ENCODE measurements around the gene COL21A1.

COL21A1 gene

DNA sequence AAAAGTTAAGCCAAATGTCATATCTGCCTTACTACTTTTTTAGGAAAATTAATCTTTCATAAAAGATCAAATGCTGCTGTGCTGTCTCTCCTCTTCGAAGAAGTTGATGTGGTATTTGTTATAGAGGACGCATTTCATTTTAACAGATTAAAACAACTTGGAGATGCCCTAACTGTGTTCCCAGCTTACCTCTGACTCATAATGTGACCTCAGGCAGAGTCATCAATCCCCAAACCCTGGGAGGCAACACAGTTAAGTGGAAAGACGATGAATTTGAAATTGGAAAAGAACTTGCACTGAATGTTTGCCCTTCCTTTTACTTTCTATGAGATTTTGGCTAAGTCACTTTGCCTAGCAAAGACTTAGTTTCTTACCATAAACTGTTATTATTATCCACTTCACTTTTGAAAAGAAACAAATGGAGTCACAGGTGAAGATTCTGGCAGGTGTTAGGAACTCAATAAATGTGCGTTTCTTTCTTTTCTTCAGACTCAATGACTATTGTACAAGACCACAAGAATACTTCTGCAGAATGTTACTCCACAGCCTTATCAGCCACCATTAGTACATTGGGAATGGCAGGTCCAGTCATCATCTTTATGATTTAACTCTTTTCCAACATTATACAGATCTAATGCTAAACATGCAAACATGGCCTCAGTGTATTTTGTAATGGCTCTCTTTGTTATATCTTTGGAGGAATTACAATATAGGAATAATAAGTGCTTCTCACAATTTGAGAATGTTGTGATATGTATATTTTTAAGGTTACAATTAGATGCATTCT lies 102.6 kb downstream of the COL21A1 start:
- POLR2A ChIA-PET: no interaction called here
- H3K4me3 ChIP-seq (ENCODE audit: low read depth, low read length): no peak overlapping the region
- CTCF ChIA-PET: interaction anchor here (0.6 to 0.7 kb wide), 2 partner anchors 11 to 33 kb away, joined by 3 read pairs; no protein-coding TSS in a partner anchor
- H3K36me3 ChIP-seq (ENCODE audit: control insufficient read depth in 2 of 2, insufficient read depth in 1 of 2, low read length in 2 of 2): no peaks in the 10 kb centered on the region
- H3K4me1 ChIP-seq (ENCODE audit: control insufficient read depth, insufficient read depth, low read length): no peaks in the 10 kb centered on the region
- H3K9me3 ChIP-seq (ENCODE audit: control insufficient read depth, insufficient read depth, low read depth, low read length): no peaks in the 10 kb centered on the region; the same call in 1 of the 2 replicates
- TF ChIP-seq ZNF571 (tag by site-specific recombination; IDR thresholded peaks at IDR 0.05) (no peak), PRDM4 (tag by site-specific recombination; IDR thresholded peaks at IDR 0.05) (no peak), GLIS1 (tag by site-specific recombination; IDR thresholded peaks at IDR 0.05) (no peak), ZNF155 (tag by site-specific recombination; IDR thresholded peaks at IDR 0.05) (no peak), ZNF558 (tag by site-specific recombination; IDR thresholded peaks at IDR 0.05) (no peak), ZNF426 (tag by site-specific recombination; IDR thresholded peaks at IDR 0.05) (no peak), ATF2 (tag by site-specific recombination; IDR thresholded peaks at IDR 0.05; ENCODE audit: low read depth) (no peak), ZNF248 (tag by site-specific recombination; IDR thresholded peaks at IDR 0.05) (no peak), ZNF449 (tag by site-specific recombination; IDR thresholded peaks at IDR 0.05) (no peak), ZSCAN16 (tag by site-specific recombination; IDR thresholded peaks at IDR 0.05) (no peak), ZNF704 (tag by site-specific recombination; IDR thresholded peaks at IDR 0.05) (no peak), ZNF514 (tag by site-specific recombination; IDR thresholded peaks at IDR 0.05) (no peak), PBX3 (CRISPR knock-in tag; IDR thresholded peaks at IDR 0.05) (no peak), ZNF585B (tag by site-specific recombination; IDR thresholded peaks at IDR 0.05) (no peak), ZNF629 (tag by site-specific recombination; IDR thresholded peaks at IDR 0.05) (no peak), SCRT1 (tag by site-specific recombination; IDR thresholded peaks at IDR 0.05; ENCODE audit: borderline replicate concordance) (no peak)
- TF ChIP-seq, protein P1, sequence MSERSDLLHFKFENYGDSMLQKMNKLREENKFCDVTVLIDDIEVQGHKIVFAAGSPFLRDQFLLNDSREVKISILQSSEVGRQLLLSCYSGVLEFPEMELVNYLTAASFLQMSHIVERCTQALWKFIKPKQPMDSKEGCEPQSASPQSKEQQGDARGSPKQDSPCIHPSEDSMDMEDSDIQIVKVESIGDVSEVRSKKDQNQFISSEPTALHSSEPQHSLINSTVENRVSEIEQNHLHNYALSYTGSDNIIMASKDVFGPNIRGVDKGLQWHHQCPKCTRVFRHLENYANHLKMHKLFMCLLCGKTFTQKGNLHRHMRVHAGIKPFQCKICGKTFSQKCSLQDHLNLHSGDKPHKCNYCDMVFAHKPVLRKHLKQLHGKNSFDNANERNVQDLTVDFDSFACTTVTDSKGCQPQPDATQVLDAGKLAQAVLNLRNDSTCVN (tag by site-specific recombination; optimal IDR thresholded peaks at IDR 0.05): no peak
- TF ChIP-seq, protein P2, sequence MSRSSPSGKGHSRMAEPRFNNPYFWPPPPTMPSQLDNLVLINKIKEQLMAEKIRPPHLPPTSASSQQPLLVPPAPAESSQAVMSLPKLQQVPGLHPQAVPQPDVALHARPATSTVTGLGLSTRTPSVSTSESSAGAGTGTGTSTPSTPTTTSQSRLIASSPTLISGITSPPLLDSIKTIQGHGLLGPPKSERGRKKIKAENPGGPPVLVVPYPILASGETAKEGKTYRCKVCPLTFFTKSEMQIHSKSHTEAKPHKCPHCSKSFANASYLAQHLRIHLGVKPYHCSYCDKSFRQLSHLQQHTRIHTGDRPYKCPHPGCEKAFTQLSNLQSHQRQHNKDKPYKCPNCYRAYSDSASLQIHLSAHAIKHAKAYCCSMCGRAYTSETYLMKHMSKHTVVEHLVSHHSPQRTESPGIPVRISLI (tag by site-specific recombination; IDR thresholded peaks at IDR 0.05): no peak
- TF ChIP-seq, protein P3, sequence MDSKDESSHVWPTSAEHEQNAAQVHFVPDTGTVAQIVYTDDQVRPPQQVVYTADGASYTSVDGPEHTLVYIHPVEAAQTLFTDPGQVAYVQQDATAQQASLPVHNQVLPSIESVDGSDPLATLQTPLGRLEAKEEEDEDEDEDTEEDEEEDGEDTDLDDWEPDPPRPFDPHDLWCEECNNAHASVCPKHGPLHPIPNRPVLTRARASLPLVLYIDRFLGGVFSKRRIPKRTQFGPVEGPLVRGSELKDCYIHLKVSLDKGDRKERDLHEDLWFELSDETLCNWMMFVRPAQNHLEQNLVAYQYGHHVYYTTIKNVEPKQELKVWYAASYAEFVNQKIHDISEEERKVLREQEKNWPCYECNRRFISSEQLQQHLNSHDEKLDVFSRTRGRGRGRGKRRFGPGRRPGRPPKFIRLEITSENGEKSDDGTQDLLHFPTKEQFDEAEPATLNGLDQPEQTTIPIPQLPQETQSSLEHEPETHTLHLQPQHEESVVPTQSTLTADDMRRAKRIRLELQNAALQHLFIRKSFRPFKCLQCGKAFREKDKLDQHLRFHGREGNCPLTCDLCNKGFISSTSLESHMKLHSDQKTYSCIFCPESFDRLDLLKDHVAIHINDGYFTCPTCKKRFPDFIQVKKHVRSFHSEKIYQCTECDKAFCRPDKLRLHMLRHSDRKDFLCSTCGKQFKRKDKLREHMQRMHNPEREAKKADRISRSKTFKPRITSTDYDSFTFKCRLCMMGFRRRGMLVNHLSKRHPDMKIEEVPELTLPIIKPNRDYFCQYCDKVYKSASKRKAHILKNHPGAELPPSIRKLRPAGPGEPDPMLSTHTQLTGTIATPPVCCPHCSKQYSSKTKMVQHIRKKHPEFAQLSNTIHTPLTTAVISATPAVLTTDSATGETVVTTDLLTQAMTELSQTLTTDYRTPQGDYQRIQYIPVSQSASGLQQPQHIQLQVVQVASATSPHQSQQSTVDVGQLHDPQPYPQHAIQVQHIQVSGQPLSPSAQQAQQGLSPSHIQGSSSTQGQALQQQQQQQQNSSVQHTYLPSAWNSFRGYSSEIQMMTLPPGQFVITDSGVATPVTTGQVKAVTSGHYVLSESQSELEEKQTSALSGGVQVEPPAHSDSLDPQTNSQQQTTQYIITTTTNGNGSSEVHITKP (tag by site-specific recombination; IDR thresholded peaks at IDR 0.05): no peak
- no peak overlapping the region for H3K27ac ChIP-seq (ENCODE audit: extremely low read depth, low read depth, low read length)

Measured in HEK293 (cell line).